Measurements from ENCODE around the gene ALG6.

The ALG6 gene

GRCh38 chr1:63368131-63368530 is 704 bp downstream of the ALG6 start:
- DNase-seq (ENCODE audit: extremely low spot score): peak; percentile 30
- ChIA-PET CTCF (interaction anchor here (1.0 to 1.9 kb wide), 2 partner anchors 9 to 43 kb away, joined by 4 to 5 read pairs; no protein-coding TSS in a partner anchor), POLR2A (no interaction called here)
- no peak for TF ChIP-seq CTCF (IDR thresholded peaks at IDR 0.05; ENCODE audit: control extremely low read depth, extremely low read depth, low read depth, missing control alignments)

GRCh38 chr1:63379583-63379982 is 12.2 kb downstream of the ALG6 start:
- POLR2A ChIA-PET: no interaction called here
- no peak for TF ChIP-seq CTCF (IDR thresholded peaks at IDR 0.05; ENCODE audit: control extremely low read depth, extremely low read depth, low read depth, missing control alignments)
- DNase-seq (ENCODE audit: extremely low spot score): no peak
- CTCF ChIA-PET: interaction anchor here (1.0 kb wide), 2 partner anchors 25 to 36 kb away, joined by 3 to 4 read pairs; no protein-coding TSS in a partner anchor

GRCh38 chr1:63381741-63382140 is 14.3 kb downstream of the ALG6 start:
- POLR2A ChIA-PET: no interaction called here
- TF ChIP-seq CTCF (IDR thresholded peaks at IDR 0.05; ENCODE audit: control extremely low read depth, extremely low read depth, low read depth, missing control alignments): no peak
- DNase-seq (ENCODE audit: extremely low spot score): no peak
- CTCF ChIA-PET: interaction anchor here (1.3 to 1.5 kb wide), 3 partner anchors 10 to 156 kb away, joined by 3 to 5 read pairs (median 3); no protein-coding TSS in a partner anchor

GRCh38 chr1:63401945-63402344 is 34.5 kb downstream of the ALG6 start:
- no peak for TF ChIP-seq CTCF (IDR thresholded peaks at IDR 0.05; ENCODE audit: control extremely low read depth, extremely low read depth, low read depth, missing control alignments)
- CTCF ChIA-PET: no interaction called here
- no peak for DNase-seq (ENCODE audit: extremely low spot score)
- POLR2A ChIA-PET: no interaction called here

- ChIA-PET POLR2A (no interaction called here), CTCF (interaction anchor here (1.8 kb wide), 1 partner anchor 9 kb away, joined by 6 read pairs; no protein-coding TSS in a partner anchor)
- no peak for DNase-seq (ENCODE audit: extremely low spot score)
- no peak for TF ChIP-seq CTCF (IDR thresholded peaks at IDR 0.05; ENCODE audit: control extremely low read depth, extremely low read depth, low read depth, missing control alignments)
These were observed 36.0 kb downstream of the ALG6 start for GRCh38 chr1:63403386-63403785.

GRCh38 chr1:63405021-63405420 is 37.6 kb downstream of the ALG6 start:
- no peak for TF ChIP-seq CTCF (IDR thresholded peaks at IDR 0.05; ENCODE audit: control extremely low read depth, extremely low read depth, low read depth, missing control alignments)
- ChIA-PET CTCF (interaction anchor here (1.0 to 1.6 kb wide), 8 partner anchors 8 to 163 kb away, joined by 3 to 6 read pairs (median 4); no protein-coding TSS in a partner anchor), POLR2A (no interaction called here)
- DNase-seq (ENCODE audit: extremely low spot score): no peak
